ENCODE measurements around the gene IL11.
A peak's percentile ranks its signal among the peaks of the same experiment; 100 is the strongest.

The IL11 gene

GRCh38 chr19:55369653-55370304 lies 484 bp downstream of the IL11 start:
- no peak for DNase-seq (ENCODE audit: low read depth)
- no peak for TF ChIP-seq CTCF (IDR thresholded peaks at IDR 0.05; ENCODE audit: control insufficient read depth, insufficient read depth, low read depth, low read length, missing control alignments)

GRCh38 chr19:55368701-55369563 lies 1.3 kb downstream of the IL11 start:
- TF ChIP-seq CTCF (IDR thresholded peaks at IDR 0.05; ENCODE audit: control insufficient read depth, insufficient read depth, low read depth, low read length, missing control alignments) = no peak
- DNase-seq (ENCODE audit: low read depth) = no peak
- H3K4me3 ChIP-seq (ENCODE audit: control insufficient read depth, low read depth, low read length) = peak overlapping the region; percentile 67

More at GRCh38 chr19:55369653-55370304, 484 bp downstream of the IL11 start:
- peak overlapping the region; percentile 67 for H3K4me3 ChIP-seq (ENCODE audit: control insufficient read depth, low read depth, low read length)

- H3K4me3 ChIP-seq (ENCODE audit: control insufficient read depth, low read depth, low read length) = peak overlapping the region; percentile 67
- no peak for DNase-seq (ENCODE audit: low read depth)
- TF ChIP-seq CTCF (IDR thresholded peaks at IDR 0.05; ENCODE audit: control insufficient read depth, insufficient read depth, low read depth, low read length, missing control alignments) = no peak
These were observed 2.2 kb downstream of the IL11 start for GRCh38 chr19:55368106-55368505.

GRCh38 chr19:55366790-55367189 lies 3.5 kb downstream of the IL11 start:
- no peak for DNase-seq (ENCODE audit: low read depth)
- H3K4me3 ChIP-seq (ENCODE audit: control insufficient read depth, low read depth, low read length) = no peak overlapping the region

GRCh38 chr19:55365964-55366363 lies 4.3 kb downstream of the IL11 start:
- no peak overlapping the region for H3K4me3 ChIP-seq (ENCODE audit: control insufficient read depth, low read depth, low read length)
- no peak for DNase-seq (ENCODE audit: low read depth)
- no peak for TF ChIP-seq CTCF (IDR thresholded peaks at IDR 0.05; ENCODE audit: control insufficient read depth, insufficient read depth, low read depth, low read length, missing control alignments)

More at GRCh38 chr19:55366790-55367189, 3.5 kb downstream of the IL11 start:
- TF ChIP-seq CTCF (IDR thresholded peaks at IDR 0.05; ENCODE audit: control insufficient read depth, insufficient read depth, low read depth, low read length, missing control alignments) = no peak

- no peak for TF ChIP-seq CTCF (IDR thresholded peaks at IDR 0.05; ENCODE audit: control insufficient read depth, insufficient read depth, low read depth, low read length, missing control alignments)
- DNase-seq (ENCODE audit: low read depth) = no peak
These were observed 5.0 kb downstream of the IL11 start for GRCh38 chr19:55365245-55365644.

More at GRCh38 chr19:55365245-55365644, 5.0 kb downstream of the IL11 start:
- H3K4me3 ChIP-seq (ENCODE audit: control insufficient read depth, low read depth, low read length) = no peak overlapping the region

Measured in AG09309 (cell line).